ENCODE data around the gene G6PD. TPM values are rescaled to one million over a fixed set of nuclear protein-coding genes. Genes with fewer than 3 reads are reported as not detected.

Gene G6PD
- total RNA-seq, 1 experiment from 2014 or later, result 68.7 TPM

- Histone ChIP-seq H2BK120ac (ENCODE audit: low read depth, low read length, poor library complexity, severe bottlenecking) (no peak overlapping the region), H3K56ac (ENCODE audit: insufficient read length, low read depth, low read length) (no peak overlapping the region), H2BK15ac (ENCODE audit: low read depth, low read length) (no peak overlapping the region), H3K79me2 (ENCODE audit: insufficient read depth, low read length) (no peaks in the 10 kb centered on the region), H2BK12ac (ENCODE audit: insufficient read length, low read depth, low read length) (no peak overlapping the region), H3T11ph (ENCODE audit: low read length) (no peak overlapping the region), H3K4me2 (ENCODE audit: insufficient read depth, insufficient read length, low read length) (peak overlapping the region; percentile 20), H3K18ac (ENCODE audit: insufficient read length, low read depth, low read length) (no peak overlapping the region), H3K23ac (ENCODE audit: insufficient read length, low read depth, low read length) (no peak overlapping the region), H4K20me1 (ENCODE audit: control insufficient read depth, insufficient read depth, insufficient read length) (no peaks in the 10 kb centered on the region), H2BK5ac (ENCODE audit: insufficient read length, low read length) (no peak overlapping the region), H3K9ac (ENCODE audit: extremely low read depth, insufficient read length, low read length) (no peak overlapping the region), H3K4ac (ENCODE audit: low read depth, low read length) (no peak overlapping the region), H3K27ac (ENCODE audit: insufficient read length, low read depth, low read length) (no peak overlapping the region), H3K14ac (ENCODE audit: insufficient read depth, low read length) (no peak overlapping the region), H3K27me3 (ENCODE audit: insufficient read depth, low read length) (no peaks in the 10 kb centered on the region), H3K23me2 (ENCODE audit: insufficient read length, low read depth, low read length, poor library complexity, severe bottlenecking) (no peaks in the 10 kb centered on the region), H3K4me1 (ENCODE audit: insufficient read depth, low read length) (no peaks in the 10 kb centered on the region; the same call in 1 of the 2 replicates), H4K8ac (replicated peaks; ENCODE audit: insufficient read length, low read depth, low read length) (no peak overlapping the region), H2AFZ (ENCODE audit: low read length) (no peak overlapping the region), H3K9me3 (ENCODE audit: control insufficient read depth, low read depth, low read length) (peaks cover 53% of the 10 kb centered on the region), H3K79me1 (ENCODE audit: insufficient read depth, low read depth, low read length, poor library complexity, severe bottlenecking) (no peaks in the 10 kb centered on the region), H4K5ac (ENCODE audit: insufficient read length, low read depth, low read length) (no peak overlapping the region), H4K91ac (ENCODE audit: insufficient read length, low read depth, low read length) (no peak overlapping the region), H2BK20ac (ENCODE audit: low read depth, low read length, poor library complexity, severe bottlenecking) (no peak overlapping the region), H2AK5ac (ENCODE audit: insufficient read length, low read length) (no peak overlapping the region)
- peaks cover 70 to 78% of the 10 kb centered on the region in 2 experiments for H3K9me3 Mint-ChIP-seq
- peaks cover 3% of the 10 kb centered on the region for H3K27me3 Mint-ChIP-seq (ENCODE audit: low read depth)
- peaks cover 3 to 28% (median 22%) of the 10 kb centered on the region in 3 experiments; a peak in 6 of 7 replicates for H3K36me3 Mint-ChIP-seq (ENCODE audit: insufficient read depth in 1 of 3, low read depth in 3 of 3)
- no peak overlapping the region for H3K27ac Mint-ChIP-seq
- no peak for DNase-seq
- peaks cover 6 to 15% of the 10 kb centered on the region in 2 experiments; a peak in 3 of 4 replicates for H3K4me1 Mint-ChIP-seq
- H3K4me3 Mint-ChIP-seq, result peak overlapping the region in 1 of 2 experiments; percentile 52; a peak in 3 of 5 replicates
- WGBS (ENCODE audit: extremely low coverage, insufficient read length, low lambda C conversion rate), result no CpG with 5 or more reads among the region's 35 CpGs
- TF ChIP-seq CTCF (conservative IDR thresholded peaks at IDR 0.05), result no peak
Measured at GRCh38 chrX:154486052-154486395, 60.6 kb downstream of the G6PD start.

Data from H9 (cell line).